Mononuclear cell (primary cell): ENCODE data around the gene COLEC11. TPM values are rescaled to one million over a fixed set of nuclear protein-coding genes. Genes with fewer than 3 reads are reported as not detected.

Source experiments
- H3K27me3 ChIP-seq: 2 replicates; pipeline ENCODE4 v1.6.0; 2011; ENCODE audit warnings: low read length, control low read depth; ENCODE audit not compliant: insufficient read depth
- H3K4me1 ChIP-seq: 2 replicates; pipeline ENCODE4 v1.5.1; 2011; ENCODE audit warnings: mild to moderate bottlenecking, low read length, control low read depth; ENCODE audit not compliant: insufficient read depth
- H3K4me3 ChIP-seq: 2 replicates; pipeline ENCODE4 v1.5.1; 2011; ENCODE audit warnings: mild to moderate bottlenecking, low read length, moderate library complexity
- H3K9me3 ChIP-seq: 2 replicates; pipeline ENCODE4 v1.5.1; 2011; ENCODE audit warnings: low read depth, mild to moderate bottlenecking, control low read depth, low read length
- total RNA-seq: library from RNA; depleted of rRNA; stranded (reverse); fragments of >200 nt; gene quantifications from one replicate; pipeline ENCODE4 v1.2.3, GENCODE V29; 2012

COLEC11 gene
- total RNA-seq, 1 donor: not detected

DNA sequence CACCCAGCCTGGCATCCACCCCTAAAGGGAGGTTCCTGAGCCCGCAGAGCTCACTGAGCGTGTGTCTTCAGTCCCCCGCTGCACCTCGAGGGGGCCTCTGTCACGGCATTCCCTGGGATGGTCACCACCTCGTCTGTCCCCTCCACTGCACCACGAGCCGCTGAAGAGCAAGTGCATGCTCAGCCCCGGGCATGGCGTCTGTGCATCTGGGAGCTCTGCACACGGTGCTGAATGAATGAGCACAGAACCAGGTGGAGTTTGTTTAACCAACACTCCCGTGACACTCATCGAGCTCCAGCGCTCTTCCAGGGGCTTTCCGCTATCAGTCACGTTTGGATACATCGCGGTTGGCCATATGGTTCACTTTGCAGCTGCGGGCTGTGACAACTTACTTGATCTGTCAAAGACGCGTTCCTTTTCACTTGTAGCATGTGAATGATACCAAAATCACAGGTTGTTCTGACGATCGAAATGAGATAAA is 72.3 kb downstream of the COLEC11 start:
- Histone ChIP-seq H3K9me3 (no peaks in the 10 kb centered on the region), H3K4me1 (no peaks in the 10 kb centered on the region), H3K4me3 (no peak overlapping the region), H3K27me3 (no peaks in the 10 kb centered on the region)

DNA sequence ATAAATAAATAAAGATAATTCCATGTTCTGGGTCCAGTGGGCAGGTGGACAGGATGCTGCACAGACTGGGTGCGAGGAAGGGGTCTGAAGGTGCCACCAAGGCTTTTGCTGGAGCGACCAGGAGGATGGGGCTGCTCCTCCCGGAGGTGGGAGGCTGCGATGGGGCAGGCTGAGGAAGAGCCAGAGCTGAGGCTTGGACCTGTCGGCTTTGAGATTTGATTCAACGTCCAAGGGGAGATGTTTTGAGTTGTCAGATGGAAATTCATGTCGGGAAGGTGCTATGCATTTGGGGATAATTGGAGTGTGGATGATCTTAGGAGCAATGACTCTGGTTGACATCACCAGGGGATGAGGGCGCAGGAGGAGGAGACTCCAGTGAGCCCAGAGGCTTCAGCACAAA is 74.7 kb downstream of the COLEC11 start:
- H3K4me3 ChIP-seq: no peak overlapping the region

GRCh38 chr2:3670376-3670775 is 75.5 kb downstream of the COLEC11 start:
- H3K27me3 ChIP-seq: no peaks in the 10 kb centered on the region
- no peaks in the 10 kb centered on the region for H3K9me3 ChIP-seq
- no peaks in the 10 kb centered on the region for H3K4me1 ChIP-seq
- no peak overlapping the region for H3K4me3 ChIP-seq

More for the DNA sequence above, 74.7 kb downstream of the COLEC11 start:
- Histone ChIP-seq H3K4me1 (no peaks in the 10 kb centered on the region), H3K9me3 (no peaks in the 10 kb centered on the region), H3K27me3 (no peaks in the 10 kb centered on the region)

DNA sequence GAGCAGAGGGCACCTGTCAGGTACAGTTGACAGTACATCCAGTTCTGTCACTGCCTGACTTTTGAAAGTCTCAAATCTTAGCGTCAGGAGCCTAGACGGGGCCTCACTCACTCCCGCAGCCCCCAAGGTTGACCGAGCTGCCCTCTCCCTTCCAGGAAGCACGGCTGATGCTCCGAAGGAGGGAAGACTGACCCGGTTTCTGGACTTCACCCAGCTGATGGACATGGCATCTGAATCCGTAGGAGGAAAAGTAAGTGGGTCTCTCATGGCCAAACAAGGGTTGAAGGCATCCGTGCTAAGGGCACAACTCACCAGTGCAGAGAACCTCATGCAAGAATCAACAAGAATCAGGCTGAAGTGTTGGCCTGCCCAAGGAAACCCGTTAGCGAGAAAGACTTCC is 76.0 kb downstream of the COLEC11 start:
- no peaks in the 10 kb centered on the region for H3K4me1 ChIP-seq
- H3K27me3 ChIP-seq: no peaks in the 10 kb centered on the region
- no peaks in the 10 kb centered on the region for H3K9me3 ChIP-seq
- no peak overlapping the region for H3K4me3 ChIP-seq

DNA sequence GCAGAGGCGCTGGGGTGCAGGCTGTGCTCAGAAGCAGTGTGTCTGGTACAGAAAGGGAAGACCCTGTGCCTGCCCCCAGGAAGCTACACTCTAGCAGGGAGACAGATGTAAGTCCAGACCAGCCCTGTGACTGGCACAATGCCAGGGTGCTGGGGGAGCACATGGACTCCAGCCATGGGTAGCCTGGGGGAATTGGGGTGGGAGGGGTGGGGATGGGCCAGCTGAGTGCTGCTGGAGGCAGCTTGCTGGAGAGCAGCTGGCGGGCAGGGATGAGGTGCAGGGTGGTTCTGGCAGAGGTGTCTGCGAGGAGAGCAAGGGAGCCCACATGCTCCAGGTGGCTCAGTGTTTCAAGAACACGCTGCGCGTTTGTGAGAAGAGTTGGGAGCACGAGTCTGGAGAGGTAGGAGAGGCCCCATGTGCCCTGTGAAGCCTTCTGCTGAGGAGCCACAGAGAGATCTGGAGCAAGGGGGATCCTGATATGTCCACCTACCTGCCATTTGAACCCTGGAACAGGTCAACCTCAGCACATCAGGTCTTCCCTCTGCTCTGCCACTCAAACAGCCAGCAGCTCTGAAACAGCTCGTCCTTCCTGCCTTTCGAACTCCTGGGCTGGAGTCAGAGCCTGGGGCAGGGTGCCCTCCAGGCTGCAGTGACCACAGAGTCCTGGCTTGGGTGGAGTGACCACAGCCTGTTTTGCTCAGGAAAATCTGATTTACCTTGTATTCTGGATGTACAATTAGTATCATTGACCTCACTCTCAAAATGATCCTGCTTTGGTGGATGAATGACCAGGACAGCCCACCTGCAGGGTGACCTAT is 78.2 kb downstream of the COLEC11 start:
- H3K4me3 ChIP-seq: no peak overlapping the region
- no peaks in the 10 kb centered on the region for H3K27me3 ChIP-seq
- no peaks in the 10 kb centered on the region for H3K9me3 ChIP-seq
- H3K4me1 ChIP-seq: no peaks in the 10 kb centered on the region

GRCh38 chr2:3674066-3674845 is 79.3 kb downstream of the COLEC11 start:
- Histone ChIP-seq H3K27me3 (no peaks in the 10 kb centered on the region), H3K4me3 (no peak overlapping the region), H3K9me3 (no peaks in the 10 kb centered on the region), H3K4me1 (no peaks in the 10 kb centered on the region)

DNA sequence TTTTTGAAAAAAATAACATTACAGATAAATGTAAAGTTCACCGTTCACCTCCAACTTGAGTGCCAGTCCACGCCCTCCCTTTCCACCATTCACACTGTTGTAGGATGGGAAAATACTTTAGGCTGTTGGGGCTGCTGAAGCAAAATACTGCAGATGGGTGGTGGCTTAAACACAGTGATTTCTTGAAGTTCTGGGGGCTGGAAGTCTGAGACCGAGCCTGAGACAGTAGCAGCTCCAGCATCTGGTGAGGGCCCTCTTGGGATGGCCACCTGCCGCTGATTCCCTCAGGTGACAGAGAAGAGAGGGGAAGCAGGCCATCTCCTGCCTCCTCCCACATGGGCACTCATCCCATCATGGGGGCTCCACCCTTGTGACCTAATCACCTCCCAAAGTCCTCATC is 80.8 kb downstream of the COLEC11 start:
- H3K9me3 ChIP-seq: no peaks in the 10 kb centered on the region
- H3K27me3 ChIP-seq: no peaks in the 10 kb centered on the region
- H3K4me3 ChIP-seq: no peak overlapping the region
- no peaks in the 10 kb centered on the region for H3K4me1 ChIP-seq

- Histone ChIP-seq H3K4me1 (no peaks in the 10 kb centered on the region), H3K4me3 (no peak overlapping the region), H3K27me3 (no peaks in the 10 kb centered on the region), H3K9me3 (no peaks in the 10 kb centered on the region)
Measured at GRCh38 chr2:3677436-3677835, 82.5 kb downstream of the COLEC11 start.

DNA sequence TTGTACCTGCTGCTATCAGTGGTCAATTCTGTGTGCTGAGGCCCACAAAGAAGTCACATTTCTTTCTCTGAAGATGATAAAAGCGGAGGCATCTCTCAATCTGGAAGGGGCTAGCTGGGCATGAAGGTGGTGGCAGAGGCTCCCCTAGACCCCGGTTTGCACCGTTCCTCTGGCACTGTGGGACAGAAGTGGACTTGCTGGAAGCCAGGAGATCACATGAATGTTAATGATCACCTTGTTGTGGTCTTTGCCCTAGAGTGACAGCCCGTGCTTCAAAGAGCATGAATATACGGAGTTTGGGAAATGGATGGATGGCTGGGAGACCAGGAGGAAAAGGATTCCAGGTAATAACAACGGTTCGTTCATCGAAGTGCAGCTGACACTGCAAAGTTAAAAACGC is 83.3 kb downstream of the COLEC11 start:
- Histone ChIP-seq H3K4me3 (no peak overlapping the region), H3K9me3 (no peaks in the 10 kb centered on the region)

GRCh38 chr2:3679180-3679579 is 84.3 kb downstream of the COLEC11 start:
- Histone ChIP-seq H3K4me3 (no peak overlapping the region), H3K4me1 (no peaks in the 10 kb centered on the region), H3K9me3 (no peaks in the 10 kb centered on the region), H3K27me3 (no peaks in the 10 kb centered on the region)

More for the DNA sequence above, 83.3 kb downstream of the COLEC11 start:
- Histone ChIP-seq H3K4me1 (no peaks in the 10 kb centered on the region), H3K27me3 (no peaks in the 10 kb centered on the region)

DNA sequence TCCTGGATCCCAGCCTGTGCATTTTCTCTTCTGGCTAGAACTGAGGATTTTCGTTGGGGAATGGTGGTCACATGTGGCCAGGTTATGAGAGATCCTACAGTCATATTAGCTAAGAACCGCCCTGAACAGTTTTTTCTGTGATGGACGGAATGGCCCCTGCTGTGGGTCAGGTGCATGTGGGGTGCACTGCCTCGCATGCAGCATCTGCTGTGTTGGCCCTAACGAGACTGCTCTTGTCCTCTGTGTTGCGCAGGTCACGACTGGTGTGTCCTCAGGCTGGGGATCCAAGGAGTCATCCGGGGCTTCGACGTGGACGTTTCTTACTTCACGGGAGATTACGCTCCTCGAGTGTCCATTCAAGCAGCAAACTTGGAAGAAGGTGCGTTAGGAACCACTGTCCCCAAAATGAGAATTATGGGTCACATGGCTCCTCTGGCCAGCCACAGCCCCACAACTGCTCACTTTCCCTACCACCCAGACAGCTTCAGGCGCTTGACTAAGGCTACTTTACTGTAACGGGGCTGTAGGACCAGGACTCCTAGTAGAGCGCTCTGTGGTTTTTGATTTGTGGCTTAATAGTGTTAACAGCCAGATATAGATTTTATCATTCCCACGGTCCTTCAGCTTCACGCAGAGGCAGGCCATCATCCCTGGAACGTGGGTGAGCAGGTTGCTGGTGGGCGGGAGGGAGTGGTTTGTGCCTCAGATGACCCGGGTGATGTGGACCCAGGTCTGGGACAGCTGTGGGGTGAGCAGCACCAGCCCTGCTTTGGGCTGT is 84.9 kb downstream of the COLEC11 start:
- H3K9me3 ChIP-seq: no peaks in the 10 kb centered on the region
- H3K27me3 ChIP-seq: no peaks in the 10 kb centered on the region
- H3K4me1 ChIP-seq: no peaks in the 10 kb centered on the region
- no peak overlapping the region for H3K4me3 ChIP-seq

GRCh38 chr2:3680548-3681345 is 85.8 kb downstream of the COLEC11 start:
- H3K9me3 ChIP-seq: no peaks in the 10 kb centered on the region
- no peaks in the 10 kb centered on the region for H3K27me3 ChIP-seq
- no peak overlapping the region for H3K4me3 ChIP-seq
- no peaks in the 10 kb centered on the region for H3K4me1 ChIP-seq

DNA sequence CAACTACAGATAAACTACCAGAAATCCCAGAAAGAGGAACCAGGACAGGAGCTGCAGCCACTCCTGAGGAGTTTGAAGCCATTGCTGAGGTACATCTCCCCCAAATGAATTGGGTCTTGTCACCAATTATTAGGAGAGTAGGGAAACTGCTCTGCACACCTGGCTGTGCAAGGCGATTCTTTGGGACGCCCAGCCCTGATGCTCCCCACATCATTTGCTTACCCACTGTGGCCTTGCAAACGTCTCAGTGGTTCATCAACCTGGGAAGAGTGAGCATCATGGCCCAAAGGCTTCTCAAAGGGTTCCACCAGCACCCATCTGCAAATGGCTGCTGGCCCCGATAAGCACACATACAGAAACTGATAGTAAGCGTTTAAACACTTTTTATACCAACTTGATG is 86.7 kb downstream of the COLEC11 start:
- Histone ChIP-seq H3K4me3 (no peak overlapping the region), H3K27me3 (no peaks in the 10 kb centered on the region), H3K4me1 (no peaks in the 10 kb centered on the region), H3K9me3 (no peaks in the 10 kb centered on the region)

DNA sequence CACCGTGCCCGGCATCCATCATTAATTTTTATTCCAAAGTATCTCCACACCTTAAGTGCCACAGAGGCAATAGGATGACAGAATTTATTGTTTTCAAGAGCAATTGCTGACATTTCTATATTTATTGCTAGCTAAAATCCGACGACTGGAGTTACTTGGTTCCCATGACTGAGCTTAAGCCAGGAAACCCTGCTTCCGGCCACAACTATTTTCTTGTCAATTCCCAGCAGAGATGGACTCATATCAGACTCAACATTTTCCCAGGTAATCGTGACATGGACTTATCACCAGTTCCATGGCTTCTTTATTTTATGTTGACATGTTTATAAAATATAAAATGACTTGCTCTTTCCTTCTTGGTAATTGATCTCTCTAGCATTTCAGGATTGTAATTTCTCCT is 87.9 kb downstream of the COLEC11 start:
- H3K4me1 ChIP-seq: no peaks in the 10 kb centered on the region
- no peaks in the 10 kb centered on the region for H3K27me3 ChIP-seq
- H3K9me3 ChIP-seq: no peaks in the 10 kb centered on the region
- no peak overlapping the region for H3K4me3 ChIP-seq
